ENCODE data around the gene MYH9. TPM values are rescaled to one million over a fixed set of nuclear protein-coding genes. Genes with fewer than 3 reads are reported as not detected.
A peak's percentile ranks its signal among the peaks of the same experiment; 100 is the strongest.

MYH9 gene
- total and polyA plus RNA-seq, 4 experiments from 2014 or later: 17.3 to 734 (median 597) TPM

- peaks cover 0 to 4% (median 0%) of the 10 kb centered on the region in 8 donors for H3K9me3 Mint-ChIP-seq
- H3K27me3 ChIP-seq (ENCODE audit: insufficient read depth, low read length): no peaks in the 10 kb centered on the region
These were observed 153.6 kb downstream of the MYH9 start for GRCh38 chr22:36234213-36234612.

GRCh38 chr22:36233796-36234195, 154.0 kb downstream of the MYH9 start:
- Mint-ChIP-seq H3K9me3 (peaks cover 0 to 4% (median 0%) of the 10 kb centered on the region in 8 donors), H3K4me1 (peaks cover 34 to 55% (median 43%) of the 10 kb centered on the region in 4 donors), H3K36me3 (peaks cover 74 to 83% of the 10 kb centered on the region in 2 donors), H3K4me3 (peak overlapping the region in 1 of 8 donors; percentile 13), H3K27me3 (no peaks in the 10 kb centered on the region), H3K27ac (peak overlapping the region in 4 of 7 donors; percentile 3 to 81 (median 18))
- Histone ChIP-seq H3K27ac (ENCODE audit: low read depth, low read length) (no peak overlapping the region), H3K36me3 (ENCODE audit: insufficient read depth, low read length) (peaks cover 63% of the 10 kb centered on the region), H3K4me3 (ENCODE audit: low read length in 2 of 2) (no peak overlapping the region), H3K27me3 (ENCODE audit: insufficient read depth, low read length) (no peaks in the 10 kb centered on the region), H3K4me1 (ENCODE audit: insufficient read depth, low read length) (peaks cover 38% of the 10 kb centered on the region), H3K9me3 (ENCODE audit: control insufficient read depth in 1 of 2, low read length in 2 of 2) (no peaks in the 10 kb centered on the region)
- CTCF ChIA-PET (ENCODE audit: partially characterized antibody): no interaction called here
- no peak for DNase-seq
- POLR2A ChIA-PET (ENCODE audit: partially characterized antibody): no interaction called here
- intact Hi-C loops (cut with micrococcal nuclease): no loop called here

More at GRCh38 chr22:36234213-36234612, 153.6 kb downstream of the MYH9 start:
- CTCF ChIA-PET (ENCODE audit: partially characterized antibody): no interaction called here
- H3K27ac Mint-ChIP-seq: peak overlapping the region in 6 of 7 donors; percentile 3 to 69 (median 26)
- H3K36me3 Mint-ChIP-seq: peaks cover 70 to 82% of the 10 kb centered on the region in 2 donors
- H3K9me3 ChIP-seq (ENCODE audit: control insufficient read depth in 1 of 2, low read length in 2 of 2): no peaks in the 10 kb centered on the region
- no peak overlapping the region for H3K4me3 ChIP-seq (ENCODE audit: low read length in 2 of 2)
- intact Hi-C loops (cut with micrococcal nuclease): no loop called here
- H3K27ac ChIP-seq (ENCODE audit: low read depth, low read length): no peak overlapping the region
- peaks cover 61% of the 10 kb centered on the region for H3K36me3 ChIP-seq (ENCODE audit: insufficient read depth, low read length)
- H3K27me3 Mint-ChIP-seq: no peaks in the 10 kb centered on the region
- POLR2A ChIA-PET (ENCODE audit: partially characterized antibody): no interaction called here
- peak overlapping the region in 2 of 8 donors; percentile 13 to 65 for H3K4me3 Mint-ChIP-seq
- peaks cover 38% of the 10 kb centered on the region for H3K4me1 ChIP-seq (ENCODE audit: insufficient read depth, low read length)
- H3K4me1 Mint-ChIP-seq: peaks cover 35 to 58% (median 45%) of the 10 kb centered on the region in 4 donors
- DNase-seq: no peak

- Histone ChIP-seq H3K9me3 (ENCODE audit: control insufficient read depth in 1 of 2, low read length in 2 of 2) (no peaks in the 10 kb centered on the region), H3K4me3 (ENCODE audit: low read length in 2 of 2) (no peak overlapping the region), H3K27ac (ENCODE audit: low read depth, low read length) (no peak overlapping the region), H3K4me1 (ENCODE audit: insufficient read depth, low read length) (peaks cover 35% of the 10 kb centered on the region), H3K27me3 (ENCODE audit: insufficient read depth, low read length) (no peaks in the 10 kb centered on the region), H3K36me3 (ENCODE audit: insufficient read depth, low read length) (peaks cover 72% of the 10 kb centered on the region)
- intact Hi-C loops (cut with micrococcal nuclease): no loop called here
- DNase-seq: no peak
- POLR2A ChIA-PET (ENCODE audit: partially characterized antibody): interaction anchor here (0.8 kb wide), 1 partner anchor 9 kb away, joined by 3 read pairs; no protein-coding TSS in a partner anchor
- Mint-ChIP-seq H3K36me3 (peaks cover 77 to 85% of the 10 kb centered on the region in 2 donors), H3K27me3 (no peaks in the 10 kb centered on the region), H3K4me3 (no peak overlapping the region), H3K27ac (peak overlapping the region in 5 of 7 donors; percentile 29 to 81 (median 62)), H3K4me1 (peaks cover 29 to 49% (median 38%) of the 10 kb centered on the region in 4 donors), H3K9me3 (peaks cover 0 to 4% (median 0%) of the 10 kb centered on the region in 8 donors)
- CTCF ChIA-PET (ENCODE audit: partially characterized antibody): no interaction called here
These were observed 154.9 kb downstream of the MYH9 start for GRCh38 chr22:36232715-36233401.

Small RNAs within 50 kb of the gene (microRNA-seq; reads per million reads assigned to microRNA genes)
- not detected for gene MIR6819 (ENCODE audit: borderline microRNAs expressed, borderline number of aligned reads, borderline replicate concordance)

Other genes with a start within 250 kb of the MYH9 start
- gene APOL3, start 227.2 kb downstream of the MYH9 start, total RNA-seq: 100 to 1,000 TPM; 213 to 229 TPM
- gene APOL3, start 227.2 kb downstream of the MYH9 start, polyA plus RNA-seq: 100 to 1,000 TPM in 1 of 2 donors, 10 to 100 TPM in 1; 47.4 to 109 TPM
- not detected for gene APOL4, start 186.2 kb downstream of the MYH9 start, total RNA-seq
- not detected for gene APOL4, start 186.2 kb downstream of the MYH9 start, polyA plus RNA-seq
- 100 to 1,000 TPM in 1 of 2 experiments, 10 to 100 TPM in 1; 96.4 to 103 TPM for gene APOL2, start 148.4 kb downstream of the MYH9 start, total RNA-seq
- 10 to 100 TPM; 24.4 to 27.0 TPM for gene APOL2, start 148.4 kb downstream of the MYH9 start, polyA plus RNA-seq
- gene APOL1, start 134.8 kb downstream of the MYH9 start, total RNA-seq: 10 to 100 TPM; 27.5 to 31.2 TPM
- gene APOL1, start 134.8 kb downstream of the MYH9 start, polyA plus RNA-seq: 10 to 100 TPM in 1 of 2 donors, 1 to 10 TPM in 1; 6.3 to 24.9 TPM
- gene TXN2, start 93.7 kb upstream of the MYH9 start, total RNA-seq: 10 to 100 TPM; 33.5 to 34.5 TPM
- 100 to 1,000 TPM; 103 to 148 TPM for gene TXN2, start 93.7 kb upstream of the MYH9 start, polyA plus RNA-seq
- 1 to 10 TPM; 7.3 to 8.5 TPM for gene FOXRED2, start 119.1 kb upstream of the MYH9 start, total RNA-seq
- gene FOXRED2, start 119.1 kb upstream of the MYH9 start, polyA plus RNA-seq: 1 to 10 TPM in 1 of 2 donors, not detected in 1; 2.7 TPM
- 100 to 1,000 TPM; 222 to 228 TPM for gene EIF3D, start 141.2 kb upstream of the MYH9 start, total RNA-seq
- gene EIF3D, start 141.2 kb upstream of the MYH9 start, polyA plus RNA-seq: 100 to 1,000 TPM; 137 to 191 TPM